ENCODE data around the gene LYSMD3. TPM values are rescaled to one million over a fixed set of nuclear protein-coding genes. Genes with fewer than 3 reads are reported as not detected.

LYSMD3 gene
- total and polyA plus RNA-seq, 2 experiments from 2014 or later, result 15.8 to 29.8 TPM

- no peak for DNase-seq (ENCODE audit: low spot score)
- 71% methylated on average over 5 of the region's 5 CpGs for WGBS (ENCODE audit: low lambda C conversion rate, missing lambda C conversion rate)
- H3K4me3 ChIP-seq, result no peak overlapping the region
- H4K20me1 ChIP-seq (ENCODE audit: insufficient read depth, poor library complexity, severe bottlenecking), result no peaks in the 10 kb centered on the region
- H3K4me2 ChIP-seq, result peak overlapping the region; percentile 21
- H3K36me3 ChIP-seq (replicated peaks; ENCODE audit: insufficient read depth, low read depth), result no peaks in the 10 kb centered on the region
- H3K9me3 ChIP-seq (ENCODE audit: low read depth), result no peaks in the 10 kb centered on the region
- TF ChIP-seq EZH2 (IDR thresholded peaks at IDR 0.05; ENCODE audit: borderline replicate concordance) (no peak), EZH2phosphoT487 (IDR thresholded peaks at IDR 0.05; ENCODE audit: low read depth, severe bottlenecking, unreplicated experiment) (no peak)
- TF ChIP-seq, protein P1, sequence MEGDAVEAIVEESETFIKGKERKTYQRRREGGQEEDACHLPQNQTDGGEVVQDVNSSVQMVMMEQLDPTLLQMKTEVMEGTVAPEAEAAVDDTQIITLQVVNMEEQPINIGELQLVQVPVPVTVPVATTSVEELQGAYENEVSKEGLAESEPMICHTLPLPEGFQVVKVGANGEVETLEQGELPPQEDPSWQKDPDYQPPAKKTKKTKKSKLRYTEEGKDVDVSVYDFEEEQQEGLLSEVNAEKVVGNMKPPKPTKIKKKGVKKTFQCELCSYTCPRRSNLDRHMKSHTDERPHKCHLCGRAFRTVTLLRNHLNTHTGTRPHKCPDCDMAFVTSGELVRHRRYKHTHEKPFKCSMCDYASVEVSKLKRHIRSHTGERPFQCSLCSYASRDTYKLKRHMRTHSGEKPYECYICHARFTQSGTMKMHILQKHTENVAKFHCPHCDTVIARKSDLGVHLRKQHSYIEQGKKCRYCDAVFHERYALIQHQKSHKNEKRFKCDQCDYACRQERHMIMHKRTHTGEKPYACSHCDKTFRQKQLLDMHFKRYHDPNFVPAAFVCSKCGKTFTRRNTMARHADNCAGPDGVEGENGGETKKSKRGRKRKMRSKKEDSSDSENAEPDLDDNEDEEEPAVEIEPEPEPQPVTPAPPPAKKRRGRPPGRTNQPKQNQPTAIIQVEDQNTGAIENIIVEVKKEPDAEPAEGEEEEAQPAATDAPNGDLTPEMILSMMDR (IDR thresholded peaks at IDR 0.05; ENCODE audit: poor library complexity), result no peak
- H2AFZ ChIP-seq, result no peak overlapping the region
- no peaks in the 10 kb centered on the region for H3K79me2 ChIP-seq
- peaks cover under 1% of the 10 kb centered on the region for H3K27me3 ChIP-seq
- H3K9me2 ChIP-seq (replicated peaks; ENCODE audit: insufficient read depth), result no peaks in the 10 kb centered on the region
- no peaks in the 10 kb centered on the region for H3K4me1 ChIP-seq (ENCODE audit: insufficient read depth)
- peak overlapping the region; percentile 36 for H3K27ac ChIP-seq
Observed at GRCh38 chr5:90562341-90562740, 33.0 kb upstream of the LYSMD3 start.

- Histone ChIP-seq H2AFZ (no peak overlapping the region), H3K4me3 (no peak overlapping the region), H3K9me2 (replicated peaks; ENCODE audit: insufficient read depth) (no peaks in the 10 kb centered on the region), H3K27me3 (peaks cover 6% of the 10 kb centered on the region), H3K4me1 (ENCODE audit: insufficient read depth) (no peaks in the 10 kb centered on the region), H4K20me1 (ENCODE audit: insufficient read depth, poor library complexity, severe bottlenecking) (no peaks in the 10 kb centered on the region), H3K36me3 (replicated peaks; ENCODE audit: insufficient read depth, low read depth) (no peaks in the 10 kb centered on the region), H3K27ac (no peak overlapping the region), H3K79me2 (no peaks in the 10 kb centered on the region), H3K4me2 (no peak overlapping the region), H3K9me3 (ENCODE audit: low read depth) (no peaks in the 10 kb centered on the region)
- 56% methylated on average over 1 of the region's 1 CpG for WGBS (ENCODE audit: low lambda C conversion rate, missing lambda C conversion rate)
- no peak for DNase-seq (ENCODE audit: low spot score)
- TF ChIP-seq, protein P1 (IDR thresholded peaks at IDR 0.05; ENCODE audit: poor library complexity), result no peak
- TF ChIP-seq EZH2 (IDR thresholded peaks at IDR 0.05; ENCODE audit: borderline replicate concordance), result no peak
- TF ChIP-seq EZH2phosphoT487 (IDR thresholded peaks at IDR 0.05; ENCODE audit: low read depth, severe bottlenecking, unreplicated experiment), result no peak
Observed at GRCh38 chr5:90561766-90562165, 32.4 kb upstream of the LYSMD3 start.

DNA sequence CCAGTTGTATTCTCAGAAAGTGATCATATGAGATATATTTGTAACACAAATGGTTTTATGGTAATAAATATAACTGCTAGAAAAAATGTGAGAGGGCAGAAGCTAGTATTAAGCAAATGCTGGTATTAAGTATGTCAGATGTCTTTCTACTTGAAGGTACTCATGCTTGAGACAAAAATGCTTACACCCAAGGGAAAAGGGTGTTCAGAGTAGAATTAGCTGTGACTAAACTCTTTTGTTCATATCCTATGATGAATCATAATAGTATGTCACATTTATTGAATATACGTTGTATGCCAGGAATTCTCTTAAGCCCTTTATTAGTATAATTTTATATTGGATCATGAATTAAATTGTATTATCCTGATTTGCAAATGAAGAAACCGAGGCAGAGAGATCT lies 31.4 kb upstream of the LYSMD3 start:
- Histone ChIP-seq H3K4me1 (ENCODE audit: insufficient read depth) (no peaks in the 10 kb centered on the region), H3K4me2 (no peak overlapping the region), H3K27me3 (peaks cover 10% of the 10 kb centered on the region), H3K79me2 (no peaks in the 10 kb centered on the region), H3K9me3 (ENCODE audit: low read depth) (no peaks in the 10 kb centered on the region), H4K20me1 (ENCODE audit: insufficient read depth, poor library complexity, severe bottlenecking) (no peaks in the 10 kb centered on the region), H3K36me3 (replicated peaks; ENCODE audit: insufficient read depth, low read depth) (no peaks in the 10 kb centered on the region), H3K27ac (no peak overlapping the region), H3K4me3 (no peak overlapping the region), H3K9me2 (replicated peaks; ENCODE audit: insufficient read depth) (no peaks in the 10 kb centered on the region), H2AFZ (no peak overlapping the region)
- TF ChIP-seq EZH2phosphoT487 (IDR thresholded peaks at IDR 0.05; ENCODE audit: low read depth, severe bottlenecking, unreplicated experiment), result no peak
- no peak for TF ChIP-seq EZH2 (IDR thresholded peaks at IDR 0.05; ENCODE audit: borderline replicate concordance)
- TF ChIP-seq, protein P1 (IDR thresholded peaks at IDR 0.05; ENCODE audit: poor library complexity), result no peak
- WGBS (ENCODE audit: low lambda C conversion rate, missing lambda C conversion rate), result 83% methylated on average over 2 of the region's 2 CpGs
- no peak for DNase-seq (ENCODE audit: low spot score)
